DOHH2 (cell line): ENCODE results near the gene NPFF.

Experiments used
- H3F3A ChIP-seq: fragments of 200-600 bp; sonication (generic), shearing (Covaris generic); 2 replicates; pipeline ENCODE4 v1.6.0; 2016; ENCODE audit warnings: antibody characterized with exemption, mild to moderate bottlenecking; ENCODE audit not compliant: control insufficient read depth, insufficient read depth
- H3K27ac ChIP-seq: fragments of 200-600 bp; sonication (generic); 2 replicates; pipeline ENCODE4 v1.5.1; 2014; ENCODE audit warnings: low read depth, mild to moderate bottlenecking, low read length, moderate library complexity
- H3K27me3 ChIP-seq: fragments of 200-600 bp; sonication (generic); 2 replicates; pipeline ENCODE4 v1.6.1; 2014; ENCODE audit warnings: mild to moderate bottlenecking, low read length, mixed read lengths; ENCODE audit not compliant: control insufficient read depth
- H3K36me3 ChIP-seq: fragments of 200-600 bp; sonication (generic); 2 replicates; pipeline ENCODE4 v1.6.1; 2014; ENCODE audit warnings: mild to moderate bottlenecking, low read length, moderate library complexity, mixed read lengths; ENCODE audit not compliant: control insufficient read depth
- H3K4me1 ChIP-seq: fragments of 200-600 bp; sonication (generic); 2 replicates; pipeline ENCODE4 v1.6.1; 2014; ENCODE audit warnings: mild to moderate bottlenecking, low read length, mixed read lengths; ENCODE audit not compliant: control insufficient read depth
- H3K4me2 ChIP-seq: fragments of 200-600 bp; sonication (generic); 2 replicates; pipeline ENCODE4 v1.6.0; 2014; ENCODE audit warnings: mild to moderate bottlenecking, low read length, moderate library complexity
- H3K4me3 ChIP-seq: fragments of 200-600 bp; sonication (generic); 2 replicates; pipeline ENCODE4 v1.5.1; 2014; ENCODE audit warnings: mild to moderate bottlenecking, low read length, mixed read lengths
- H3K79me2 ChIP-seq: fragments of 200-600 bp; sonication (generic); 2 replicates; pipeline ENCODE4 v1.6.1; 2014; ENCODE audit warnings: mild to moderate bottlenecking, low read length, mixed read lengths; ENCODE audit not compliant: control insufficient read depth
- H3K9me2 ChIP-seq: fragments of 200-600 bp; sonication (generic); replicated peaks from 2 replicates; pipeline ENCODE4 v1.6.1; 2014; ENCODE audit warnings: mild to moderate bottlenecking, low read length, mixed read lengths; ENCODE audit not compliant: control insufficient read depth
- H3K9me3 ChIP-seq: fragments of 200-600 bp; sonication (generic); 2 replicates; pipeline ENCODE4 v1.6.1; 2014; ENCODE audit warnings: antibody characterized with exemption, low read length, mixed read lengths; ENCODE audit not compliant: control insufficient read depth, insufficient read depth
- H4K20me1 ChIP-seq: fragments of 200-600 bp; sonication (generic); 2 replicates; pipeline ENCODE4 v1.6.0; 2014; ENCODE audit warnings: low read depth, mild to moderate bottlenecking, antibody characterized with exemption, low read length, moderate library complexity; ENCODE audit not compliant: control insufficient read depth, insufficient read depth
- CTCF ChIP-seq: fragments of 200-600 bp; sonication (generic); IDR thresholded peaks from one replicate; pipeline ENCODE4 v1.5.1; 2014; ENCODE audit warnings: antibody characterized with exemption, mild to moderate bottlenecking, low read depth, low read length; ENCODE audit not compliant: poor library complexity, severe bottlenecking
- EZH2phosphoT487 ChIP-seq: fragments of 200-600 bp; sonication (generic); IDR thresholded peaks from 2 replicates; pipeline ENCODE4 v1.6.1; 2017; ENCODE audit warnings: borderline replicate concordance, mild to moderate bottlenecking, antibody characterized with exemption, low read length, moderate library complexity, mixed read lengths

Gene NPFF

GRCh38 chr12:53532524-53533445, 25.5 kb upstream of the NPFF start:
- no peaks in the 10 kb centered on the region for H3F3A ChIP-seq
- H3K27me3 ChIP-seq: no peaks in the 10 kb centered on the region
- no peak overlapping the region for H3K4me3 ChIP-seq
- H4K20me1 ChIP-seq: no peaks in the 10 kb centered on the region
- H3K9me3 ChIP-seq: no peaks in the 10 kb centered on the region
- H3K79me2 ChIP-seq: no peaks in the 10 kb centered on the region
- no peaks in the 10 kb centered on the region for H3K4me1 ChIP-seq
- H3K4me2 ChIP-seq: no peak overlapping the region
- TF ChIP-seq EZH2phosphoT487: no peak
- TF ChIP-seq CTCF: no peak
- H3K9me2 ChIP-seq: no peaks in the 10 kb centered on the region
- H3K36me3 ChIP-seq: peaks cover 14% of the 10 kb centered on the region
- no peak overlapping the region for H3K27ac ChIP-seq

- TF ChIP-seq CTCF (no peak), EZH2phosphoT487 (no peak)
- H3F3A ChIP-seq: no peaks in the 10 kb centered on the region
- no peaks in the 10 kb centered on the region for H4K20me1 ChIP-seq
- peaks cover 14% of the 10 kb centered on the region for H3K36me3 ChIP-seq
- no peaks in the 10 kb centered on the region for H3K9me3 ChIP-seq
- no peak overlapping the region for H3K27ac ChIP-seq
- no peaks in the 10 kb centered on the region for H3K27me3 ChIP-seq
- no peak overlapping the region for H3K4me2 ChIP-seq
- no peaks in the 10 kb centered on the region for H3K4me1 ChIP-seq
- H3K4me3 ChIP-seq: no peak overlapping the region
- no peaks in the 10 kb centered on the region for H3K9me2 ChIP-seq
- H3K79me2 ChIP-seq: no peaks in the 10 kb centered on the region
Observed at GRCh38 chr12:53532021-53532420, 24.7 kb upstream of the NPFF start.

- Histone ChIP-seq H3K4me2 (no peak overlapping the region), H3K79me2 (no peaks in the 10 kb centered on the region), H3K27ac (no peak overlapping the region)
Observed at GRCh38 chr12:53530920-53531319, 23.6 kb upstream of the NPFF start.

More at GRCh38 chr12:53530920-53531319, 23.6 kb upstream of the NPFF start:
- Histone ChIP-seq H3K4me1 (no peaks in the 10 kb centered on the region), H3K9me2 (no peaks in the 10 kb centered on the region), H3K27me3 (no peaks in the 10 kb centered on the region), H3K9me3 (no peaks in the 10 kb centered on the region), H3F3A (no peaks in the 10 kb centered on the region), H4K20me1 (no peaks in the 10 kb centered on the region), H3K4me3 (no peak overlapping the region), H3K36me3 (peaks cover 14% of the 10 kb centered on the region)
- TF ChIP-seq CTCF: no peak
- TF ChIP-seq EZH2phosphoT487: no peak
